Karpas-422 (cell line): ENCODE measurements around the gene SLMAP. TPM values are rescaled to one million over a fixed set of nuclear protein-coding genes. Genes with fewer than 3 reads are reported as not detected.

Experiments used
- DNase-seq: peaks from one replicate; pipeline ENCODE4 v3.0.0-alpha.2; 2015
- H2AFZ ChIP-seq: fragments of 200-600 bp; sonication (generic); 2 replicates; pipeline ENCODE4 v1.6.1; 2014; ENCODE audit warnings: antibody characterized with exemption, low read length, mixed read lengths
- H3K27ac ChIP-seq: fragments of 200-600 bp; sonication (generic); 2 replicates; pipeline ENCODE4 v1.5.1; 2014; ENCODE audit warnings: mild to moderate bottlenecking, low read length, moderate library complexity
- H3K27me3 ChIP-seq: fragments of 200-600 bp; sonication (generic); 2 replicates; pipeline ENCODE4 v1.6.1; 2014; ENCODE audit warnings: low read length, mixed read lengths
- H3K36me3 ChIP-seq: fragments of 200-600 bp; sonication (generic); 2 replicates; pipeline ENCODE4 v1.6.1; 2014; ENCODE audit warnings: low read length, mixed read lengths; ENCODE audit not compliant: insufficient read depth
- H3K4me1 ChIP-seq: fragments of 200-600 bp; sonication (generic); 2 replicates; pipeline ENCODE4 v1.6.1; 2014; ENCODE audit warnings: mild to moderate bottlenecking, low read length, mixed read lengths
- H3K4me2 ChIP-seq: fragments of 200-600 bp; sonication (generic); 2 replicates; pipeline ENCODE4 v1.6.1; 2014; ENCODE audit warnings: low read length, low read depth, mild to moderate bottlenecking; ENCODE audit not compliant: poor library complexity, severe bottlenecking
- H3K4me3 ChIP-seq: fragments of 200-600 bp; sonication (generic); 2 replicates; pipeline ENCODE4 v1.5.1; 2014; ENCODE audit warnings: mild to moderate bottlenecking, antibody characterized with exemption, low read length, mixed read lengths
- H3K79me2 ChIP-seq: fragments of 200-600 bp; sonication (generic); 2 replicates; pipeline ENCODE4 v1.6.1; 2014; ENCODE audit warnings: mild to moderate bottlenecking, low read length, mixed read lengths
- H3K9ac ChIP-seq: fragments of 200-600 bp; sonication (generic); 2 replicates; pipeline ENCODE4 v1.6.0; 2014; ENCODE audit warnings: low read length
- H3K9me2 ChIP-seq: fragments of 200-600 bp; sonication (generic), shearing (Covaris generic); replicated peaks from 2 replicates; pipeline ENCODE4 v1.6.0; 2014; ENCODE audit warnings: mild to moderate bottlenecking, low read length, moderate library complexity; ENCODE audit not compliant: insufficient read depth
- H3K9me3 ChIP-seq: fragments of 300-700, 200-600 bp; sonication (generic); 2 replicates; pipeline ENCODE4 v1.6.1; 2014; ENCODE audit warnings: low read length, mixed read lengths
- H4K20me1 ChIP-seq: fragments of 200-600 bp; sonication (generic); 2 replicates; pipeline ENCODE4 v1.6.1; 2014; ENCODE audit warnings: mild to moderate bottlenecking, antibody characterized with exemption, low read length, low read depth; ENCODE audit not compliant: insufficient read depth
- total RNA-seq: library from RNA; depleted of rRNA; stranded (reverse); fragments of >200 nt; shearing (Covaris generic); gene quantifications from 2 replicates; pipeline ENCODE4 v1.2.3, GENCODE V29; 2014; ENCODE audit warnings: low replicate concordance

SLMAP gene
- total RNA-seq, 1 experiment from 2014 or later = 63.6 TPM

GRCh38 chr3:57727106-57727505 lies 29.0 kb upstream of the SLMAP start:
- no peak overlapping the region for H2AFZ ChIP-seq
- H3K4me2 ChIP-seq = no peak overlapping the region
- no peaks in the 10 kb centered on the region for H3K36me3 ChIP-seq
- no peak overlapping the region for H3K9ac ChIP-seq
- H3K4me1 ChIP-seq = peaks cover 4% of the 10 kb centered on the region; the same call in 1 of the 2 replicates
- H3K27ac ChIP-seq = no peak overlapping the region
- H4K20me1 ChIP-seq = no peaks in the 10 kb centered on the region
- no peak for DNase-seq
- H3K9me2 ChIP-seq = no peaks in the 10 kb centered on the region
- no peak overlapping the region for H3K4me3 ChIP-seq
- H3K9me3 ChIP-seq = no peaks in the 10 kb centered on the region
- no peaks in the 10 kb centered on the region for H3K79me2 ChIP-seq
- no peaks in the 10 kb centered on the region for H3K27me3 ChIP-seq

GRCh38 chr3:57729334-57730045 lies 26.6 kb upstream of the SLMAP start:
- no peak overlapping the region for H3K9ac ChIP-seq
- no peaks in the 10 kb centered on the region for H3K79me2 ChIP-seq
- H4K20me1 ChIP-seq = no peaks in the 10 kb centered on the region
- no peaks in the 10 kb centered on the region for H3K9me2 ChIP-seq
- H3K9me3 ChIP-seq = no peaks in the 10 kb centered on the region
- no peak overlapping the region for H3K4me2 ChIP-seq
- no peaks in the 10 kb centered on the region for H3K36me3 ChIP-seq
- H3K4me1 ChIP-seq = peaks cover 4% of the 10 kb centered on the region; the same call in 1 of the 2 replicates
- no peak overlapping the region for H3K4me3 ChIP-seq
- no peaks in the 10 kb centered on the region for H3K27me3 ChIP-seq
- DNase-seq = no peak
- no peak overlapping the region for H3K27ac ChIP-seq
- no peak overlapping the region for H2AFZ ChIP-seq

GRCh38 chr3:57730682-57731081 lies 25.4 kb upstream of the SLMAP start:
- H3K36me3 ChIP-seq = no peaks in the 10 kb centered on the region
- no peak for DNase-seq
- H3K4me1 ChIP-seq = peaks cover 4% of the 10 kb centered on the region; the same call in 1 of the 2 replicates
- no peak overlapping the region for H3K27ac ChIP-seq
- H3K4me3 ChIP-seq = no peak overlapping the region
- H3K27me3 ChIP-seq = no peaks in the 10 kb centered on the region
- H3K9ac ChIP-seq = no peak overlapping the region
- H3K4me2 ChIP-seq = no peak overlapping the region
- no peak overlapping the region for H2AFZ ChIP-seq
- H4K20me1 ChIP-seq = no peaks in the 10 kb centered on the region
- H3K9me2 ChIP-seq = no peaks in the 10 kb centered on the region
- no peaks in the 10 kb centered on the region for H3K79me2 ChIP-seq
- H3K9me3 ChIP-seq = no peaks in the 10 kb centered on the region

GRCh38 chr3:57731311-57731710 lies 24.8 kb upstream of the SLMAP start:
- H3K27me3 ChIP-seq = no peaks in the 10 kb centered on the region
- no peak for DNase-seq
- no peaks in the 10 kb centered on the region for H3K9me3 ChIP-seq
- no peaks in the 10 kb centered on the region for H3K36me3 ChIP-seq
- peaks cover 4% of the 10 kb centered on the region; the same call in 1 of the 2 replicates for H3K4me1 ChIP-seq
- H3K4me2 ChIP-seq = no peak overlapping the region
- H2AFZ ChIP-seq = no peak overlapping the region
- no peak overlapping the region for H3K4me3 ChIP-seq
- H3K79me2 ChIP-seq = no peaks in the 10 kb centered on the region
- no peak overlapping the region for H3K27ac ChIP-seq
- no peaks in the 10 kb centered on the region for H3K9me2 ChIP-seq
- H4K20me1 ChIP-seq = no peaks in the 10 kb centered on the region
- no peak overlapping the region for H3K9ac ChIP-seq

GRCh38 chr3:57733790-57734189 lies 22.3 kb upstream of the SLMAP start:
- Histone ChIP-seq H3K9me2 (no peaks in the 10 kb centered on the region), H3K4me1 (peaks cover 4% of the 10 kb centered on the region; the same call in 1 of the 2 replicates), H3K9ac (no peak overlapping the region), H3K27ac (no peak overlapping the region), H3K9me3 (no peaks in the 10 kb centered on the region), H2AFZ (no peak overlapping the region), H3K4me2 (no peak overlapping the region), H3K79me2 (no peaks in the 10 kb centered on the region), H3K36me3 (no peaks in the 10 kb centered on the region), H3K4me3 (no peak overlapping the region), H3K27me3 (no peaks in the 10 kb centered on the region), H4K20me1 (no peaks in the 10 kb centered on the region)
- no peak for DNase-seq

- Histone ChIP-seq H3K4me3 (no peak overlapping the region), H3K36me3 (no peaks in the 10 kb centered on the region), H3K9me3 (no peaks in the 10 kb centered on the region), H4K20me1 (no peaks in the 10 kb centered on the region), H3K79me2 (no peaks in the 10 kb centered on the region), H3K4me2 (no peak overlapping the region), H3K27ac (no peak overlapping the region), H3K27me3 (no peaks in the 10 kb centered on the region), H2AFZ (no peak overlapping the region), H3K9me2 (no peaks in the 10 kb centered on the region), H3K9ac (no peak overlapping the region), H3K4me1 (peaks cover 4% of the 10 kb centered on the region; the same call in 1 of the 2 replicates)
- DNase-seq = no peak
Measured at GRCh38 chr3:57735405-57735804, 20.7 kb upstream of the SLMAP start.

- H3K27ac ChIP-seq = no peak overlapping the region
- no peaks in the 10 kb centered on the region for H3K36me3 ChIP-seq
- no peaks in the 10 kb centered on the region for H3K9me2 ChIP-seq
- H3K9me3 ChIP-seq = no peaks in the 10 kb centered on the region
- no peak overlapping the region for H3K9ac ChIP-seq
- H3K79me2 ChIP-seq = no peaks in the 10 kb centered on the region
- no peak overlapping the region for H3K4me3 ChIP-seq
- H3K4me1 ChIP-seq = no peaks in the 10 kb centered on the region
- DNase-seq = no peak
- H4K20me1 ChIP-seq = no peaks in the 10 kb centered on the region
- no peak overlapping the region for H3K4me2 ChIP-seq
- no peaks in the 10 kb centered on the region for H3K27me3 ChIP-seq
- H2AFZ ChIP-seq = no peak overlapping the region
Measured at GRCh38 chr3:57737840-57738239, 18.3 kb upstream of the SLMAP start.

- Histone ChIP-seq H3K79me2 (no peaks in the 10 kb centered on the region), H3K27ac (no peak overlapping the region), H4K20me1 (no peaks in the 10 kb centered on the region), H3K9ac (no peak overlapping the region), H3K9me2 (no peaks in the 10 kb centered on the region), H3K9me3 (no peaks in the 10 kb centered on the region), H3K36me3 (no peaks in the 10 kb centered on the region), H2AFZ (no peak overlapping the region), H3K4me2 (no peak overlapping the region), H3K4me3 (no peak overlapping the region), H3K4me1 (no peaks in the 10 kb centered on the region), H3K27me3 (no peaks in the 10 kb centered on the region)
- DNase-seq = no peak
Measured at GRCh38 chr3:57738391-57738790, 17.7 kb upstream of the SLMAP start.
